HG03103 (cell line): ENCODE results near the gene TCP11X1.
"Not testable (repeated sequence)": the region's sequence is repeated elsewhere in the genome, so short reads cannot be mapped to it uniquely, and the experiment has no call there.

ENCODE experiments used
- ATAC-seq: cut with Tn5 transposase; IDR thresholded peaks from one replicate; pipeline ENCODE4 v1.9.1; 2021; ENCODE audit warnings: low read depth; ENCODE audit not compliant: unreplicated experiment

Gene TCP11X1

DNA sequence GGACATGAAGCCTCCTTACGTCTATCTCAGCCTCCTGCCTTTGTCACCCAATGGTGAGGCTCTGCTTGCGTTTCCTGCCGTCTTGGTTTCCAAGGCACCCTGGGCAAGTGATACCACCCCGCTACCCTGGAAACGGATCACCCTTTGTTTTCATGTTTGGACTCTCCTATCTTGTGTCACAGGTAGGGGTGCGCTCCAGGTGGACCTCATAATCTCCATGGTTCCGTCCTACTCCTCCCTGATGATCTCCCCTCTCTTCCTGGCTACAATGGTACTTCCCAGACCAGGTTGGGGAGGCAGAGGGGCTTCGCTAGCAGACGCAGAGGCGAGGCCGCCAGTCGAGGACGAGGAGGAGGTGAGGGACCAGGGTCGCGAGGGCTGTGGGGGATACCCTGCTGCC is at the start of gene TCP11X1:
TSS of gene TCP11X1 (plus strand) at position 316 of the 400 bp plus-strand sequence.
- ATAC-seq: not testable (repeated sequence)

DNA sequence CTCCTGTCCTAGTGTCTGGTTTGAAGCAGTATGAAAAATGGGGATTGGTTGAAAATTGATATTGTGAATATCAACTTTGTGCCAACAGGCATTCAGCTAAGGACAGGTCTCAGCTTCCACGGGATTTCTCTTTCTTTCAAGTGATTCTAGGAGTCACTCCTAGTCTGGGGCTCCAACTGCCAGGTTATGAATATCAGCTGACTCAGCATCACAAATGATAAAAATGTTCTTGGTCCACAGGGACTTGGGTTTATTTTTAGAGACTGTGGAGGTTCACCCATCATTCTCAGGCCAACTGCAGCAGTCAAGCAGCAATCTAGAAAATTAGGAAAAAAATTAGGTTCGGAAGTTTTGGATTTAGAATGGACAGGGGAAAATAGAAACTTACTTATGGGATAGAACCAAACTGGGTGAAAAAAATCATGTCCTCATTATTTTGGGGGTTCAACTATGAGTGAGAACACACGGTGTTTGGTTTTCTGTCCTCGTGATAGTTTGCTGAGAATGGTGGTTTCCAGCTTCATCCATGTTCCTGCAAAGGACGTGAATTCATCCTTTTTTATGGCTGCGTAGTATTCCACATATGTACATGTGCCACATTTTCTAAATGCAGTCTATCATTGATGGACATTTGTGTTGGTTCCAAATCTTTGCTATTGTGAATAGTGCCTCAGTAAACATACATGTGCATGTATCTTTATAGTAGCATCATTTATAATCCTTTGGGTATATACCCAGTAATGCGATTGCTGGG is 29.0 kb upstream of the TCP11X1 start:
- no peak for ATAC-seq

DNA sequence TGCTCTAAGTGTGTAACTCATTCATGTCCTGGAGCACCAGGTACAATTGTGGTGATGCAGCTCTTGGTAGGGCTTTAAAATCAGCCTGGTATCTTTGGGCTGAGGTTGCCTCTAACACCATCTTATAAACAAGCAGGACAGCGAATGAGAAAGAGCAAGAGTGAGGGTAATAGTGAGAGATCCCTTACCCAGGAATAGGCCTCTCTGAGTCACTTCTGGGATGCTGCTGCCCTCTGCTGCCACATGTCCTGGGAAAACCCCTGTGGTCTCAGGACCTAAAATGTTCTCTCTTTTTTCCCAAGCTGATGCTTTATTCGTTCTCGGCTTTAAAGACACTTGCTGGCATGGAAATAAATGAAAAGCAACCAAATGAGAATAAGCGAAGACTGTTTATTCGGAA is 7.2 kb upstream of the TCP11X1 start:
- not testable (repeated sequence) for ATAC-seq

DNA sequence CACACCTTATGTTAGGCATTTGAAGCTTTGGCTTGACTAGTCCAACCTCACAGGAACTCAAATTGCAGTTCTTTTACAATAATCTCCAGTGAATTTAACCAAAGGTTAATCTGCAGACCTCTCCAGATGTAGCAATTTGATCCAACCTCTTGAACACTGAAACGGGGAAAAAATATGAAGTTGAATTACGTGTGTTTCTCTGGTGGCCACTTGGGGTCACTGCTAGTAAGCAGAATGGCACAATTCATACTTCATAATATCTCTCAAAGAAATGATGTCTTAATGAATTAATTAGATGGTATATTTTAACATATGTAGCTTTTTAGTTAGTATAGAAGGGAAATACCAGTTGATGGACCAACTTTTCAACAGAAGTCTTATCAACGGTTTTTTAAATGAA is 1.4 kb downstream of the TCP11X1 start:
- ATAC-seq: not testable (repeated sequence)

DNA sequence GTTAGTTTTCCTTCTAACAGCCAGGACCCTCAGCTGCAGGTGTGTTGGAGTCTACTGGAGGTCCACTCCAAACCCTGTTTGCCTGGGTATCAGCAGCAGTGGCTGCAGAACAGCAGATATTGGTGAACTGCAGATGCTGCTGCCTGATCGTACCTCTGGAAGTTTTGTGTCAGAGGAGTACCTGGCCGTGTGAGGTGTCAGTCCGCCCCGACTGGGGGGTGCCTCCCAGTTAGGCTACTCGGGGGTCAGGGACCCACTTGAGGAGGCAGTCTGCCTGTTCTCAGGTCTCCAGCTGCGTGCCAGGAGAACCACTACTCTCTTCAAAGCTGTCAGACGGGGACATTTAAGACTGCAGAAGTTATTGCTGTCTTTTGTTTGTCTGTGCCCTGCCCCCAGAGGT is 20.6 kb downstream of the TCP11X1 start:
- ATAC-seq: not testable (repeated sequence)

DNA sequence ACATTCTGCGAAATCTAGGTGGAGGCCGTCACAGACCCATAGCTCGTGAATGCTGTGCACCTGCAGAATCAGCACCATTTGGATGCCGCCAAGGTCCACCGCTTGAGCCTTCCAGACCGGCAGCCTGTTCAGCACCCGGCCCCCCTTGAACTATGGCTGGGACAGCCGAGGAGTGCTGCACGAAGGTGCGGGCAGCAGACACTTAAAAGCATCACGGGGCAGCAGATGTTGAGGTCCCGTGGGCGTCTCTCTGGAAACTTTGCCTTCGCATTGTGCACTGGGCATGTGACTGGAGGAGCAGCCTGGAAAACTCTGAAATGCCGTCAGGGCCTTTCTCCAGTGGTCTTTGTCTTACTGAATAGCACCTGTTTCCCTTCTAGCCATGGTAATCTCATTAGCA is 25.2 kb downstream of the TCP11X1 start:
- ATAC-seq: not testable (repeated sequence)

DNA sequence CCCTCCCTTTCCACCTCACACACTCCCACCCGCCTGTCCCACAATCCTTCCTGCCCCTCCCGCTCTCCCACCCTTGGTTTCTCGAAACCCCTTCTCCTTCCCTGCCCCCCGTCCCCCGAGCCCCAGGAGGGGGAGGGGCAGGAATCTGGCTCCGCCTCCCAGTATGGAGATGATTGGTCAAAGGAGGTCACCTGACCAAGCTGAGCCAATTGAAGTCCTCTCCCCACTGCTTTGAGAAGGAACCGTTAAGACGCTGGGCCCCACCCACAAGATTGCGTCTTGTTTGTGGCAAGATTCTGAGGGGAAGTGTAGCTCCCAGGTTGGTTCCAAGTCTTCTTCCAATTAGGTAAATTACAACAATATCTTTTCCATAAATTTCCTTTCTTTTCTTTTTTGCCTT is 31.8 kb downstream of the TCP11X1 start, which contains the start of gene NXF2:
TSS of gene NXF2 (plus strand) at position 275 of the 400 bp plus-strand sequence. CDS start 59,912 bp downstream, outside the sequence.
- ATAC-seq: not testable (repeated sequence)

DNA sequence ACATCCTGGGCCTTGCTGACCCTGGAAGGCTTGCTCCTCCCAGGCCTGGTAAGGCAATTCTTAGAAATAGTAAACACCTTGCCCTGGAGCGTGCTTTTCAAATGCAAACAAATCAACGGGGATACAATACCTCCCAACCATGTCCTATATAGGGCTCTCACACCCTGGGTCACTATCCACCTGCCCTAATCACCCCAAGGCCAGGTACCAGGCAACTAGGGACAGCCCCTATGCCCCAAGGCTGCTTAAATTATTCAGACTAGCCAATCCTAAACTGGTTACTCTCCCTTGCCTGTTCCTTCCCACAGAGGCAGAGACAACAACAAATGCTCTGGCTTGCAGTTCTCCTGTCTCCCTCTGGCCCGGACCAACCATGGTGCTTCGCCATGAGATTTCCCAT is 57.1 kb downstream of the TCP11X1 start:
- ATAC-seq: not testable (repeated sequence)
